SU-DHL-6 (cell line): ENCODE measurements around the gene ATG101.

Experiments used
- CTCF ChIP-seq: fragments of 200-600 bp; sonication (generic); IDR thresholded peaks from one replicate; pipeline ENCODE4 v1.5.1; 2017; ENCODE audit warnings: antibody characterized with exemption, mild to moderate bottlenecking, low read length, moderate library complexity; ENCODE audit not compliant: insufficient read depth, poor library complexity, severe bottlenecking
- EZH2phosphoT487 ChIP-seq: fragments of 200-600 bp; sonication (generic), shearing (Covaris generic); conservative IDR thresholded peaks from 2 replicates; pipeline ENCODE4 v1.6.1; 2018; ENCODE audit warnings: mild to moderate bottlenecking, antibody characterized with exemption, low read length, moderate library complexity, mixed read lengths

DNA sequence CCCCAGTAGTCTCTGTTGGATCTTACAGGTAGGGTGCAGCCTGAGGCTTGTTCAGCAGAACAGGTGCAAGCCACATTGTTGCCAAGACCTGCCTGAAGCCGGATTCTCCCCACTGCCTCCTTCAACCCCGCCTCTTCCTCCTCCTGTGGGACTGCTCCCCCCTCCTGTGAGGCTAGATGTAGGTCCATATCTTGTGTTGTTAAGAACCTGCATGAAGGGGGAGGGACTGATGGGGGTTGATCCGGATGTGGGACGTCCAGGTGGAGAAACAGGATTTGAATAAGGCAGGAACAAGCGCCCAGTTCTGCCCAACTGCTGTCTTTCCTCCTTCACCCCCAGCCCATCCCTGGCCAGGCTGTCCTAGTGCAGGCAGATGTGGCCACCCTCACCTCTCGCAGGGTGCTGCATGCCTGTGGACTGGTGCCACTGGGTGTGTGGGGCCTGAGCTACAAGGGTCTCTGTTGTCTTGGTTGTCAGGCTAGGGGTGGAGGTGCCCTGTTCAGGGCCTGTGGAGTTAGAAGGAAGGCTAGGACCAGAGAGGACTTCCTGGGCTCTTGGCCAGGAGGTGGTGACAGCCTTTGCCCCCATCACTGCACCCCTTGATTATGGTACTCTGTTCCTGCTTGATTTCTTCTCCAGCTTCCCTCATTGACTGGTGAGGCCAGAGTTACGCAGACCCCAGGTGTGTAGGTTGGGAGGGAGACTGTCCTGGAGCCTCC is 17.2 kb upstream of the ATG101 start:
- TF ChIP-seq CTCF (no peak), EZH2phosphoT487 (no peak)
